HG03108 (cell line): ENCODE data around the gene CFAP92.

ENCODE experiments used
- ATAC-seq: cut with Tn5 transposase; IDR thresholded peaks from one replicate; pipeline ENCODE4 v1.9.1; 2021; ENCODE audit warnings: moderate library complexity; ENCODE audit not compliant: unreplicated experiment

Gene CFAP92

GRCh38 chr3:128988286-128988685 is 5.6 kb downstream of the CFAP92 start:
- no peak for ATAC-seq

- no peak for ATAC-seq
Observed at GRCh38 chr3:128987302-128988100, 6.4 kb downstream of the CFAP92 start.

GRCh38 chr3:128984596-128984995 is 9.3 kb downstream of the CFAP92 start:
- ATAC-seq = no peak

- no peak for ATAC-seq
Observed at GRCh38 chr3:128983293-128984069, 10.4 kb downstream of the CFAP92 start.

GRCh38 chr3:128975276-128975675 is 18.6 kb downstream of the CFAP92 start:
- ATAC-seq = no peak

GRCh38 chr3:128973988-128974564 is 19.8 kb downstream of the CFAP92 start:
- no peak for ATAC-seq

GRCh38 chr3:128971421-128972100 is 22.3 kb downstream of the CFAP92 start:
- ATAC-seq = no peak

- no peak for ATAC-seq
Observed at GRCh38 chr3:128970740-128971047, 23.2 kb downstream of the CFAP92 start.

- ATAC-seq = no peak
Observed at GRCh38 chr3:128969993-128970739, 23.7 kb downstream of the CFAP92 start.

GRCh38 chr3:128967748-128968355 is 26.0 kb downstream of the CFAP92 start:
- ATAC-seq = no peak

GRCh38 chr3:128965818-128966217 is 28.1 kb downstream of the CFAP92 start:
- ATAC-seq = no peak

- no peak for ATAC-seq
Observed at GRCh38 chr3:128965280-128965679, 28.6 kb downstream of the CFAP92 start.

GRCh38 chr3:128956440-128956839 is 37.4 kb downstream of the CFAP92 start:
- no peak for ATAC-seq

- ATAC-seq = no peak
Observed at GRCh38 chr3:128950223-128950938, 43.5 kb downstream of the CFAP92 start.

GRCh38 chr3:128949158-128949557 is 44.7 kb downstream of the CFAP92 start:
- ATAC-seq = no peak

- no peak for ATAC-seq
Observed at GRCh38 chr3:128946411-128946810, 47.5 kb downstream of the CFAP92 start.

GRCh38 chr3:128945878-128946175 is 48.0 kb downstream of the CFAP92 start:
- no peak for ATAC-seq

- no peak for ATAC-seq
Observed at GRCh38 chr3:128945041-128945877, 48.6 kb downstream of the CFAP92 start.
